OCI-LY3 (cell line): Measurements from ENCODE around the gene PPARG.

Source experiments
- H2AFZ ChIP-seq: fragments of 200-600, 300-600 bp; shearing (Covaris generic); 2 replicates; pipeline ENCODE4 v1.6.0; 2014; ENCODE audit warnings: antibody characterized with exemption, low read depth, low read length
- H3K27ac ChIP-seq: fragments of 200-600, 300-600 bp; sonication (generic); 2 replicates; pipeline ENCODE4 v1.5.1; 2014; ENCODE audit warnings: mild to moderate bottlenecking, low read length, moderate library complexity, mixed read lengths
- H3K27me3 ChIP-seq: fragments of 200-600, 300-600 bp; sonication (generic); 2 replicates; pipeline ENCODE4 v1.6.1; 2014; ENCODE audit warnings: low read depth, low read length, mixed read lengths
- H3K36me3 ChIP-seq: fragments of 200-600, 300-600 bp; sonication (generic); replicated peaks from 2 replicates; pipeline ENCODE3; 2014; ENCODE audit warnings: low read depth, low read length, mixed read lengths
- H3K4me1 ChIP-seq: fragments of 300-600, 200-600 bp; sonication (generic); 2 replicates; pipeline ENCODE4 v1.6.1; 2014; ENCODE audit warnings: low read length, mixed read lengths
- H3K4me2 ChIP-seq: fragments of 200-600, 300-600 bp; sonication (generic); 2 replicates; pipeline ENCODE4 v1.6.1; 2014; ENCODE audit warnings: low read length, mixed read lengths
- H3K4me3 ChIP-seq: fragments of 300-600, 200-600 bp; sonication (generic); 2 replicates; pipeline ENCODE4 v1.5.1; 2014; ENCODE audit warnings: antibody characterized with exemption, mild to moderate bottlenecking, low read length, moderate library complexity
- H3K79me2 ChIP-seq: fragments of 300-600, 200-600 bp; shearing (Covaris generic); 2 replicates; pipeline ENCODE4 v1.6.1; 2014; ENCODE audit warnings: mild to moderate bottlenecking, low read length, mixed read lengths
- H3K9ac ChIP-seq: fragments of 300-600, 200-600 bp; shearing (Covaris generic); 2 replicates; pipeline ENCODE4 v1.6.0; 2014; ENCODE audit warnings: mild to moderate bottlenecking, low read length, moderate library complexity
- H3K9me3 ChIP-seq: fragments of 200-600, 300-600 bp; shearing (Covaris generic); 2 replicates; pipeline ENCODE4 v1.6.1; 2014; ENCODE audit warnings: low read length, mixed read lengths; ENCODE audit not compliant: insufficient read depth
- H4K20me1 ChIP-seq: fragments of 200-600, 300-600 bp; sonication (generic); 2 replicates; pipeline ENCODE4 v1.6.1; 2016; ENCODE audit warnings: low read length, mixed read lengths; ENCODE audit not compliant: insufficient read depth
- EZH2phosphoT487 ChIP-seq: fragments of 200-600 bp; shearing (Covaris generic); IDR thresholded peaks from 2 replicates; pipeline ENCODE4 v1.6.1; 2018; ENCODE audit warnings: antibody characterized with exemption, mixed run types, low read depth
- TF ChIP-seq, protein P1 (sequence below): fragments of 200-600, 300-600 bp; sonication (generic); IDR thresholded peaks from 2 replicates; pipeline ENCODE4 v1.5.1; 2014; ENCODE audit warnings: antibody characterized with exemption, low read length, low read depth

The PPARG gene

DNA sequence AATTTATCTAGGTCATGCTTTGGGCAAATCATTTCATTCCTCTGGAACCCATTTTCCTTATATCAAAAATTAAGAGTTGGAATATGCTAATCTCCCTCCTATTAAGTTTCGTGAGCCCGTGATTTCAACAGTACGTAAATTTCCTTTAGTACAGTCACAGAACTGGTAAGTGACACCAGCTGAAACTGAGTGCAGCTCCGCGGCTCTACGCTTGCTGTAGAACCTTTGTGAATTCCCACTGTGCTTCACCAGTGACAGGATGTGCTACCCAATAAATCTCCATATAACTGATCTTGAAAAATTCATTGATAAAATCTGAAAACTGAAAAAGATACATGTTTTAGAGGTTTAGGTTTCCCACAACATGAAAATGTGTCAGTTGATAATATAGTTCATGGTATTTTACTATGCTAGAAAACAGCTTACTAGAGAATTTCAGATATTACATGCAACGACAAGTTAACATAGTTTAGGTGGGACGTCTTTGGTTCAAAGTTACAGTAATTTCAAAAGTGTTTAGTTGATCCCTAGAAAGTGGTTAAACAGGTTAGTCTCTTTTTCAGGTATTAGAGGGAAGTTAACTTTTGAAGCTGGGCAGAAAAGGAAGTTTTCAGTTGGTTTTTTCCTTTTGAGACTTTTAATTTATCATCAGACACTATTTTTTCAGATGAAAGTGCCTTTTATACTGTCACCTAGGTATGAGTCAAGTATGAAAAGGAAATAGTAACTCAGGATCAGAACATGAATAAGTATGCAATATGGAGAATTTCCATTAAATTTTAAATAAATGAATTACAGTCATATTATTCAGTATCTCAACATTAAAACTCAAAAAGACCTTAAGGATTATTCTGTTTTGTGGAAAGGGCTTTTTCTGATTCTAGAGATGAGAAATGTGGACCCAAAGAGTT, 57.0 kb downstream of the PPARG start:
- Histone ChIP-seq H3K27ac (no peak overlapping the region), H3K4me3 (no peak overlapping the region), H3K4me2 (no peak overlapping the region), H3K36me3 (no peaks in the 10 kb centered on the region), H3K9me3 (no peaks in the 10 kb centered on the region), H2AFZ (no peak overlapping the region), H3K9ac (no peak overlapping the region), H3K4me1 (no peaks in the 10 kb centered on the region), H3K27me3 (peaks cover 30% of the 10 kb centered on the region), H3K79me2 (no peaks in the 10 kb centered on the region), H4K20me1 (no peaks in the 10 kb centered on the region)
- TF ChIP-seq, protein P1, sequence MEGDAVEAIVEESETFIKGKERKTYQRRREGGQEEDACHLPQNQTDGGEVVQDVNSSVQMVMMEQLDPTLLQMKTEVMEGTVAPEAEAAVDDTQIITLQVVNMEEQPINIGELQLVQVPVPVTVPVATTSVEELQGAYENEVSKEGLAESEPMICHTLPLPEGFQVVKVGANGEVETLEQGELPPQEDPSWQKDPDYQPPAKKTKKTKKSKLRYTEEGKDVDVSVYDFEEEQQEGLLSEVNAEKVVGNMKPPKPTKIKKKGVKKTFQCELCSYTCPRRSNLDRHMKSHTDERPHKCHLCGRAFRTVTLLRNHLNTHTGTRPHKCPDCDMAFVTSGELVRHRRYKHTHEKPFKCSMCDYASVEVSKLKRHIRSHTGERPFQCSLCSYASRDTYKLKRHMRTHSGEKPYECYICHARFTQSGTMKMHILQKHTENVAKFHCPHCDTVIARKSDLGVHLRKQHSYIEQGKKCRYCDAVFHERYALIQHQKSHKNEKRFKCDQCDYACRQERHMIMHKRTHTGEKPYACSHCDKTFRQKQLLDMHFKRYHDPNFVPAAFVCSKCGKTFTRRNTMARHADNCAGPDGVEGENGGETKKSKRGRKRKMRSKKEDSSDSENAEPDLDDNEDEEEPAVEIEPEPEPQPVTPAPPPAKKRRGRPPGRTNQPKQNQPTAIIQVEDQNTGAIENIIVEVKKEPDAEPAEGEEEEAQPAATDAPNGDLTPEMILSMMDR = no peak
- TF ChIP-seq EZH2phosphoT487 = no peak

DNA sequence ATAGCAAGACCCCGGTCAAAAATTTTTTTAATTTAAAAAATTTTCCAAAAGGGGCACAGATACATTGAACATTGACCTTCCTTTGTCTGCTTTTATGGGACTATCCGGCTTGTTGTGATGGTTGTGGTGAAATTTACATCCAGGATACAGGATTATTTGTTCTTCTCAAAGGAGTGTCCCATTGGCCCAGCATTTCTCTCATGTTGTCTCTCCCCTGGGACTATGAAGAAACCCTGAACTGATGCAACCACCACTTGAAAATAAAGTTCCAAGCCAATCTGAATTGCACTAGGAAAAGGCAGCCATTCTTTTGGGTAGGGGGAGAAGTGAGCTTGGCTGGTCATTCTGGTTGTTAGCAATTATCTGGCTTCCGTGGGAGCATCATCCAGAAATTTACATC, 58.4 kb downstream of the PPARG start:
- no peaks in the 10 kb centered on the region for H4K20me1 ChIP-seq
- H3K4me3 ChIP-seq = no peak overlapping the region
- no peaks in the 10 kb centered on the region for H3K79me2 ChIP-seq
- no peak overlapping the region for H3K4me2 ChIP-seq
- H3K27ac ChIP-seq = no peak overlapping the region
- no peaks in the 10 kb centered on the region for H3K36me3 ChIP-seq
- TF ChIP-seq, protein P1 = no peak
- no peak for TF ChIP-seq EZH2phosphoT487
- H3K27me3 ChIP-seq = peaks cover 42% of the 10 kb centered on the region
- no peak overlapping the region for H2AFZ ChIP-seq
- no peaks in the 10 kb centered on the region for H3K4me1 ChIP-seq
- H3K9ac ChIP-seq = no peak overlapping the region
- H3K9me3 ChIP-seq = no peaks in the 10 kb centered on the region

DNA sequence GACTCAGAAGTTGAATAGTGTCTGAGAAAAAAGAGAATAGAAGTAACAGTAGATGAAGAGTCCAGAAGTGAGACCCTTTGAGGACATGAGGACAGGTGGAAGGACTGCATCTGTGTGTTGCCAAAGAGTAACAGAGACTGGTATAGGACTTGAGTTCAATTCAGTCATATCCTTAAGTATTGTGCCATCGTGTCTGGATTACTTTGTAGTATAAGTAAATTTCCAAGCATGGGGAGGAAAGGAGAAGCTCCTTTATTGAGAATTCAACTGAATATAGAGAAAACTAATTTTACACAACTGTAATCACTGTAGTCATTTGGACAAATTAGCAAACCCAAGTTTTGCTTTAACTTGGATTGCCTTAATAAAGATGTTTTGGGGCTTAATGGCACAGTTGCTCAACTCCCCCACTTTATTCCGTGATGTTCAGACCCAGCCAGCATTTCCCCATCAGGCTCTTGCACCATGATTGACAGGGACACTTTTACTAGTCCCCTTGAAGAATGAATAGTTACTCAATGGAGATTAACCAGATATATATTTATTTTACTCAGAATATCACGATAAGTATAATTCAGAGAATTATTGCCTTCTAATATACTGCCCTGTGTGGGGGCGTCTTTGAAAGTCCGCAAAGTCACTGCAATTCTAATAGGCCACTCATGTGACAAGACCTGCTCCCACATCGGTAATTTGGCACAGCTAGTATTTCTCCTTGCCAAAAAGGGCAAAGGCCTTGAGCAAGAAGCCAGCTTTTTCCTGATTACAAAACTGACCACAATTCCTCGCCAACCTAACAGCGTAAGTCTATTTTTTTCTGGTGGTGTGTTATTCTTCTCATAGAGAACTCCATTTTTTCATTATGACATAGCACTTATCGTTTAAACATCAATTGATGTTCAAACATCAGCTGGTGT, 61.3 kb downstream of the PPARG start:
- no peak overlapping the region for H3K4me3 ChIP-seq
- no peak overlapping the region for H3K27ac ChIP-seq
- no peaks in the 10 kb centered on the region for H3K9me3 ChIP-seq
- H3K27me3 ChIP-seq = peaks cover 44% of the 10 kb centered on the region
- no peak overlapping the region for H2AFZ ChIP-seq
- no peaks in the 10 kb centered on the region for H3K4me1 ChIP-seq
- H3K79me2 ChIP-seq = no peaks in the 10 kb centered on the region
- H3K36me3 ChIP-seq = no peaks in the 10 kb centered on the region
- H3K9ac ChIP-seq = no peak overlapping the region
- no peaks in the 10 kb centered on the region for H4K20me1 ChIP-seq
- H3K4me2 ChIP-seq = no peak overlapping the region
- TF ChIP-seq, protein P1 = no peak
- no peak for TF ChIP-seq EZH2phosphoT487

DNA sequence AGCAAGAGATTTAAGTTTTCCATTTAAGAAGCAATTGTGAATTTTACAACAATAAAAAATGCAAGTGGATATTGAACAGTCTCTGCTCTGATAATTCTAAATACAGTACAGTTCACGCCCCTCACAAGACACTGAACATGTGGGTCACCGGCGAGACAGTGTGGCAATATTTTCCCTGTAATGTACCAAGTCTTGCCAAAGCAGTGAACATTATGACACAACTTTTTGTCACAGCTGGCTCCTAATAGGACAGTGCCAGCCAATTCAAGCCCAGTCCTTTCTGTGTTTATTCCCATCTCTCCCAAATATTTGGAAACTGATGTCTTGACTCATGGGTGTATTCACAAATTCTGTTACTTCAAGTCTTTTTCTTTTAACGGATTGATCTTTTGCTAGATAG, 62.3 kb downstream of the PPARG start:
- H4K20me1 ChIP-seq = no peaks in the 10 kb centered on the region
- no peak overlapping the region for H3K4me3 ChIP-seq
- no peak overlapping the region for H2AFZ ChIP-seq
- H3K36me3 ChIP-seq = no peaks in the 10 kb centered on the region
- no peaks in the 10 kb centered on the region for H3K79me2 ChIP-seq
- no peak overlapping the region for H3K27ac ChIP-seq
- TF ChIP-seq EZH2phosphoT487 = no peak
- TF ChIP-seq, protein P1 = no peak
- H3K9ac ChIP-seq = no peak overlapping the region
- H3K4me1 ChIP-seq = no peaks in the 10 kb centered on the region
- no peaks in the 10 kb centered on the region for H3K9me3 ChIP-seq
- peaks cover 35% of the 10 kb centered on the region for H3K27me3 ChIP-seq
- H3K4me2 ChIP-seq = no peak overlapping the region
